Measurements from ENCODE around the gene LST1.

The LST1 gene

GRCh38 chr6:31580438-31580740 is 5.7 kb upstream of the LST1 start:
- no peak for TF ChIP-seq ZFX (IDR thresholded peaks at IDR 0.05)
- TF ChIP-seq CTCF (conservative IDR thresholded peaks at IDR 0.05), result 0 out of 2 replicates have a peak, but pooled peaks have one; percentile 11
- no peak overlapping the region for H3K27ac ChIP-seq

- peak; percentile 99 for TF ChIP-seq CTCF (conservative IDR thresholded peaks at IDR 0.05)
- no peak for TF ChIP-seq ZFX (IDR thresholded peaks at IDR 0.05)
- no peak overlapping the region for H3K27ac ChIP-seq
These were observed 5.2 kb upstream of the LST1 start for GRCh38 chr6:31580807-31581433.

- no peak overlapping the region for H3K27ac ChIP-seq
- TF ChIP-seq ZFX (IDR thresholded peaks at IDR 0.05) (no peak), CTCF (conservative IDR thresholded peaks at IDR 0.05) (no peak)
These were observed 4.4 kb upstream of the LST1 start for GRCh38 chr6:31581434-31582229.

- TF ChIP-seq ZFX (IDR thresholded peaks at IDR 0.05) (no peak), CTCF (conservative IDR thresholded peaks at IDR 0.05) (no peak)
- no peak within 1 kb of the TSS for H3K27ac ChIP-seq
These were observed 3.8 kb upstream of the LST1 start, which contains the start of gene LTB for GRCh38 chr6:31582230-31582643. TSS of gene LTB (minus strand) at chr6:31582424. CDS start at chr6:31582417, 7 bp downstream.

- no peak overlapping the region for H3K27ac ChIP-seq
- TF ChIP-seq CTCF (conservative IDR thresholded peaks at IDR 0.05), result no peak; the same call in 1 of the 2 replicates
- TF ChIP-seq ZFX (IDR thresholded peaks at IDR 0.05), result no peak
These were observed 586 bp upstream of the LST1 start for GRCh38 chr6:31585491-31585890.

DNA sequence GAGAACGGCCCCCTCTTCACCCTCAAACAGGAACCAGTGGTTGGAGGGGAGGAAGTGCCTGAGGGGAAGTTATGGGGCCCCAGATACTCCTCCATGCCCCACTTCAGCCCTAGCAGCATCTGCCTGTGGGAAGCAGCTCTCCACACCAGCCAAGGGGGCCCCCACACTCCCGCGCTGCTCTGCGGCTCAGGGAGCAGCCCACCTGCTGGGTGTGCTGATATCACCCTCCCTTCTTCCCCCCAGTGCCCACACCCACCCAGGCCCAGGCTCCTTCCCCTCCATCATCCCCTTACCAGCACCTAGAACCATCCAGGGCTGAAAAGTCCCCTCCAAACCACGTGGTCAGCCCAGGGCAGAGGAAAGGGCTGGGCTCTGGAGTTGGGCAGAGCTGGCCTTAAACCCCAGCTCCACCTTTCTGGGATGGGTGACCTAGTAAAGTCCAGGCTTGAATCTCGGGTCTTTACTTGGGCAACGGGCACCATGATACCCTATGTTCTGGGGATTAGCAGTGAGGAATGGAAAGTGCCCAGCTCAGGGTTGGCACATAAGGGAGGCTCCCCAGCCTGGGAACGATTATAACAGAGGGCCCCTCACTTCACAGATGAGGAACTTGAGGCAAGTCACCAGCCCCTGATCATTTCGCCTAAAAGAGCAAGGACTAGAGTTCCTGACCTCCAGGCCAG is 663 bp downstream of the LST1 start:
- TF ChIP-seq ZFX (IDR thresholded peaks at IDR 0.05) (no peak), CTCF (conservative IDR thresholded peaks at IDR 0.05) (no peak)
- H3K27ac ChIP-seq, result no peak overlapping the region
